CD4-positive, alpha-beta T cell treated with Interleukin-6 at 100 ng/mL for 8 hours (primary cell): ENCODE results near the gene LSS.
"Not testable (repeated sequence)": the region's sequence is repeated elsewhere in the genome, so short reads cannot be mapped to it uniquely, and the experiment has no call there.

Experiments used
- DNase-seq: peaks from one replicate; pipeline ENCODE4 v3.0.0-alpha.2; 2020; ENCODE audit warnings: mixed read lengths, low spot score

LSS gene

DNA sequence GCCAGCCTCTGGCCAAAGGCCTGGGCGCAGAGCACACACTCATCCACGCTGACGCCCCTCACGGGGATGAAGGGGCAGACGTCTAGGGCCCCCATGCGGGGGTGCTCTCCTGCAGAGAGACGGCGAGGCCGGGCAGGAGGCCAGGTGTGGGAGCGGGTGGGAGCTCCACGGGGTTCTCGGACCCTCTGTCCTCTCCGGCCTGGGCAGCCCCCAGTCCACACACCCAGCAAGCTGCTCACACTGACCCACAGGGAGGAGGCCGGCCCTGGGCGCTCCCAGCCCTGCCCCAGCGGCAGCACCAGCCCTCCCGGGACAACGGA, 75.7 kb downstream of the LSS start:
- no peak for DNase-seq

GRCh38 chr21:46151989-46152926, 76.3 kb downstream of the LSS start:
- no peak for DNase-seq

- DNase-seq, result no peak
These were observed 77.1 kb downstream of the LSS start for GRCh38 chr21:46151261-46151988.

GRCh38 chr21:46150491-46151121, 78.0 kb downstream of the LSS start:
- DNase-seq, result no peak

DNA sequence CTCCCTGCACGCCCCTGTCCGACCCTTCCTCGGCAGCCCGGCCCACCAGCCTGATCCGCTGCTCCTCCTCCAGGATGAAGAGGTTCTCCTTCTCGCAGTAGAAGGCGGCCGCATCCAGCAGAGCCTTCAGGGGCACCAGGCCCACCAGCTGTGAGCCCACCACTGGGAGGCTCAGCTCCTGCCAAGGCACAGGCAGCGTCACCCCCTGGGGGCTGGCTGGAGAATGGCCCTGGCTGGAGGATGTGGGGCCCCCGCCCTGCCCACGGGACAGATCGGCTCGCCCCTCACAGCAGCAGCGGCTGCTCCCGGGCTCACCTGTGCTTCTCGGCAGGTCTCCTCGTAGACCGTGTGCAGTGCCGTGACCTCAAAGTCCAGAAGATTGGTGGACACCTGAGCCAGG, 78.5 kb downstream of the LSS start:
- no peak for DNase-seq

DNA sequence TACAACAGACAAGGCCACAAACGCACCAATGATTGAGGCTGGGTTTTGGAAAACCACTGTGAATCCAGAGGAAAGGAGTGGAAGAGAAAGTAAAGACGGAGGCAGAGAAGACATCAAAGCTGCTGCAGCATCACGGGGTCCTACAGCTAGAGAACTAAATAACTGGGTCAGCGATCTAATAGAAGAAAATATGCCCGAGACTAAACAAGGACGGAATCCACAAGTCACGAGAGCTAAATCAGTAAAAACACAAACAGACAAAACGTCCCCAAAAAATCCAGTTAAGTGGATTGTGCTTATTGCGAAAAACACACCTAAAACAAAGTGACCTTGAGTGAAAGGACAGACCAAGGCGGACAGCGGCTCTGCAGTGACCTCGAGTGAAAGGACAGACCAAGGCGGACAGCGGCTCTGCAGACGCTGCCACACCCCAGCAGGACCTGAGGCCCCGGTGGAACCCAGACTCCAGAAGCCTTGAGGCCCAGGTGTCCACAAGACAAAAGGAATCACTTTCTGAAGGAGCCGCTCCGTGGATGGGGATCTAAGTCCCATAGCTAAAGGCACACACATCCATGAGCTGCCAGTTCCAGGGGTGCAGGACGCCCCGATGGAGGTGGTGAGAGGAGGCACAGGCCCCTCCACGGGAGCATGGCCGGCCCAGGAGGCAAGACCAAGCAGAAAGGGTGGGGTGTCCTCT, 79.2 kb downstream of the LSS start:
- no peak for DNase-seq

GRCh38 chr21:46148106-46148505, 80.5 kb downstream of the LSS start:
- DNase-seq, result no peak

GRCh38 chr21:46147429-46147828, 81.1 kb downstream of the LSS start:
- DNase-seq, result peak; percentile 15

GRCh38 chr21:46146856-46147255, 81.7 kb downstream of the LSS start:
- no peak for DNase-seq

DNA sequence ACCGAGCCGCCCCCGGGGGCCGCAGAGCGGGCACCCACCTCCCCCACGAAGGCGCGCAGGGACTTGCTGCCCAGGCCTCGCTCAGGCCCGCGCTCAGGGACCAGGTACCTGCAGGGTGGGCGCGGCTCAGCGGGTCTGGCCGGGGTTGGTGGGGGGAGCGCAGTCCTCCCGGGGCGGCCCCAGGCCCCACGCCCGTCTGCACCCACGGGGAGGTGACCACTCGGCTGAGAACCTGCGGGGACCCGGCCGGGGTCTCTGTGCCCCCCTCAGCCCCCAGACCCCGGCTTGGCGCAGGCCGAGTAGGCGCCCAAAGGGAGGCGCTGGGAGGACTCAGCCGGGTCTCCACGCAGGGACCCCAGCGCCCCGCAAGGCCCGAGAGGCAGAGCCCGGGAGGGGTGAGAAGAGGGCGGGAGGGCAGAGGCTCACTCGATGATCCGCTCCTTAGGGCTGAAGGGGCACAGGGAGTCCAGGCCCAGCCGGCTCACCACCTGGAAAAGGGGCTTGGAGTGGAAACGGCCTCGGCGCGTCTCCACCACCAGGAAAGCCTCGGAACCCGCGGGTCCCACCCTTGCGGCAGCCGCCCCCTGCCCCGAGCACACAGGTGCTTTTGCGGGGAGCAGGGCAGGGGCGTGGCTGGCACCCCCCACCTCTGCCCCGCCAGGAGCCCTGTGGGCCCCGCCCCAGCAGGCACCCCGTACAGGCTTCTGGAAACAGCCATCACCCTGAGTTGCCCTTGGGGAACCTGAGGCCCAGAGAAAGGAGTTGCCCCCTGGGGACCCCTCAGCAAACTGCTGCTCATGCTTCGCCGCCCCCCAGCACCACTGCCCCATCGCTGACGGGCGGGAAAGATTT, 82.5 kb downstream of the LSS start:
- DNase-seq, result no peak

- no peak for DNase-seq
These were observed 83.3 kb downstream of the LSS start for GRCh38 chr21:46145159-46145839.

DNA sequence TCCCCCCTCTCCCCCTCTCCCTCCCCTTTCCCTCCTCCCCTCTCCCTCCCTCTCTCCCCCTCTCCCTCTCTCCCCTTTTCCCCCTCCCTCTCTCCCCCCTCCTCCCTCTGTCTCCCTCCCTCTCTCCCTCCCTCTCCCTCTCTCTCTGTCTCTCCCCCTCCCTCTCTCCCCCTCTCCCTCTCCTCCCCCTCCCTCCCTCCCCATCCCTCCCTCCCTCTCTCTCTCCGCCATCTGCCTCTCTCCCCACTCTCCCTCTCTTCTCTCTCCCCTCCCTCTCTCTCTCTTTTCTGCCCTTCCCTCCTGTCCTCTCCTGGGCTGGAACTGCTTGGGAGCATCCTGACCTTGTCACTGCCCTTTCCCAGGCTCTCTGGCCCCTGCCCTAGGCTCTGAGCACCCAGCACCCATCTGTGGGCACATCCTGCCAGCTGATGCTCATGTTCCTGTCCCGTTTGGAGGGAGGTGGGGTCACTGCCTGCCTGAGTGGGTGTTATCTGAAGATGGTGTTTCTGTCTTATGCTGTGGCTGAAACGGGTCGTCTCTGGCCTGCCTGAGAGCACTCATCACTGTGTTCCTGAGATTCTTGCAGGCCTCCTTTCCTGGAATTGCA, 84.0 kb downstream of the LSS start:
- no peak for DNase-seq

DNA sequence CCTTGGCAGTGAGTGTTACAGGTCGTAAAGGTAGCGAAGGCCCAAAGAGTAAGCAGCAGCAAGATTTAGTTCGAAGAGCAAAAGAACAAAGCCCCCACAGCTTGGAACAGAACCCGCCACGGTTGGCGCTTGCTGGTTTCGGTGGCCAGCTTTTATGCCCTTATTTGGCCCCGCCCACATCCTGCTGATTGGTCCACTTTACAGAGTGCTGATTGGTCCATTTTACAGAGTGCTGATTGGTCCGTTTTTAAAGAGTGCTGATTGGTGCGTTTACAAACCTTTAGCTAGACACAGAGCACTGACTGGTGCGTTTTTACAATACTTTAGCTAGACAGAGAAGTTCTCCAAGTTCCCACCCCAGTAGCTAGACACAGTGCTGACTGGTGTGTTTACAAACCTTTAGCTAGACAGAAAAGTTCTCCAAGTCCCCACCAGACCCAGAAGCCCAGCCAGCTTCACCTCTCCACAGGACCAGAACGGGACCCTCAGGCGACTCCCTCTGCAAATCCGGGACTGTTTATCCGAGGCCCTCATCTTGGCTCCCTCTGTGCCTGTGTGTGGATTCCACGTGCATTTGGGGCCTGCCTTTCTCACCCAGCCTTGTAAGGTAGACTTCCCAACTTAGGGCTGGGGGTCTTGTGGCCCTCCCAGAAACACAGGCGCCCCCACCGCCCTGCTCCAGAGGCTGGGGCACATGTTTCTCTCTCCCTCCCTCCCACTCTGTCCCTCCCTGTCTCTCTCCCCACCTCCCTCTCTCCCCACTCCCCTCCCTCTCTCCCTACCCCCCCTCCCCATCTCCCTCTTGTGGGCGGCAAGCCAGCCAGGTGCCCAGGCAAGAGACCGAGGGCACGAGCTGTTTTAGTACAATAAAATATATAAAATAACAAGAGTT, 85.7 kb downstream of the LSS start:
- DNase-seq, result no peak

- no peak for DNase-seq
These were observed 86.6 kb downstream of the LSS start for GRCh38 chr21:46141767-46142581.

DNA sequence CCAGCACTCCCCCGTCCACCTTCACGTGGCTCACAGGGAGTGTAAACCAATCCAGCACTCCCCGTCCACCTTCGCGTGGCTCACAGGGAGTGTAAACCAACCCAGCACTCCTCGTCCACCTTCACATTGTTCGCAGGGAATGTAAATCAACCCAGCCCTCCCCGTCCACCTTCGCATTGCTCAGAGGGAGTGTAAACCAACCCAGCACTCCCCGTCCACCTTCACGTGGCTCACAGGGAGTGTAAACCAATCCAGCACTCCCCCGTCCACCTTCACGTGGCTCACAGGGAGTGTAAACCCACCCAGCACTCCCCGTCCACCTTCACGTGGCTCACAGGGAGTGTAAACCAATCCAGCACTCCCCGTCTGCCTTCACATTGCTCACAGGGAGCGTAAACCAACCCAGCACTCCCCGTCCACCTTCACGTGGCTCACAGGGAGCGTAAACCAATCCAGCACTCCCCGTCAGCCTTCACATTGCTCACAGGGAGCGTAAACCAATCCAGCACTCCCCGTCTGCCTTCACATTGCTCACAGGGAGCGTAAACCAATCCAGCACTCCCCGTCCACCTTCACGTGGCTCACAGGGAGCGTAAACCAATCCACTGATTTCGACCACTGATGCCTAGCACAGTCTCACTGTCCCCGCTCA, 88.1 kb downstream of the LSS start:
- DNase-seq, result not testable (repeated sequence)

DNA sequence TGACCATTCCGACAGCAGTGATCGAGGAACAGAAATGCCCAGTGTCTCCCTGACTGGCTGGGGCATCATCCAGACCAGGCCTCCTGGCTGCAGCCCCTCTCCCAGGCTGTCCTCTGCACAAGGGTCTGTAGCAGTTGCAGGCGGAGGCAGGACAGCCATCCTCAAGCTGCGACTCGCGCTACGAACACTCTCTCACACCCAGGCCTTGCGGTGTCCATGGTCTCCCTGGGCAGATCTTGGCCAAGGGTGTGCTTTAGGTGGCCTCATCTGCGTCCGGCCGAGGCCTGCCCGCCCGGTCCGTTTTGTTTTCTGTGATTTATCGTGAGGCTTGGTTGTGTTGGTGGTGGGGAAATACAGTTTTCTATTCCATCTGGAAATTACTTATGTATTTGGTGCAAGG, 88.9 kb downstream of the LSS start:
- DNase-seq, result no peak

- DNase-seq, result no peak
These were observed 90.1 kb downstream of the LSS start for GRCh38 chr21:46138383-46138970.
